ENCODE data around the gene AFMID. TPM values are rescaled to one million over a fixed set of nuclear protein-coding genes. Genes with fewer than 3 reads are reported as not detected.
"Not testable (repeated sequence)": the region's sequence is repeated elsewhere in the genome, so short reads cannot be mapped to it uniquely, and the experiment has no call there.

The AFMID gene
- total and polyA plus RNA-seq, 2 experiments from 2014 or later, result 26.6 to 61.2 TPM

DNA sequence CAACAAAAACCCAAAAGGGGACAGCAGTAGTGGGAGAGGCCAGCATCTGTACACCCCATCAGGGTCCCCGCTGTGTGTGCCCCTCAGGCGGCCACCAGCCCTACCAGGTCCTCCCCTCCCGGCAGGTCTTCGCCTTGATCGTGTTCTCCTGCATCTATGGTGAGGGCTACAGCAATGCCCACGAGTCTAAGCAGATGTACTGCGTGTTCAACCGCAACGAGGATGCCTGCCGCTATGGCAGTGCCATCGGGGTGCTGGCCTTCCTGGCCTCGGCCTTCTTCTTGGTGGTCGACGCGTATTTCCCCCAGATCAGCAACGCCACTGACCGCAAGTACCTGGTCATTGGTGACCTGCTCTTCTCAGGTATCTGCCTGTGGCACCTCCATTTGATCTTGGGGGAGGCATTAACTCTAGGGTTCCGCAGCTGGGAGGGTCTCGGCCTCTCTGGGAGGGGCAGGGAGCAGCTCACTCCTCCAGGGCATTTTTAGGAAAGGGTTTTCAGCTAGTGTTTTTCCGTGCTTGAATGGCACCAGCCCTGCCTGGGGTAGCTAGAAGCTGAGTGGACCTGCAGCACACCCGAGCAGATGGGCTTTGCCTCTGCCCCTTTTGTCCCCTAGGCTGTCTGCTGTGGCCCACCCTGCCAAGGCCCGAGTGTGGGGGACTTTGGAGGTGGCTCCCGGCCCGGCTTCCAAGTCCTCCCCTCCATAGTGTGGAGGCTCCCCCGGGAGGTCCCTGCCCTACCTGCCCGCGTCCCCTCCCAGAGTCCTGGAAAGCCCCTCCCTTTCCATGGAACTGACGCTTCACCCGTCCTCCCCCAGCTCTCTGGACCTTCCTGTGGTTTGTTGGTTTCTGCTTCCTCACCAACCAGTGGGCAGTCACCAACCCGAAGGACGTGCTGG lies 16.2 kb upstream of the AFMID start:
- Histone ChIP-seq H3K79me2 (peaks cover 16% of the 10 kb centered on the region), H3K4me3 (no peak overlapping the region), H3K9me3 (ENCODE audit: low read depth) (no peaks in the 10 kb centered on the region), H3K36me3 (replicated peaks; ENCODE audit: insufficient read depth, low read depth) (no peaks in the 10 kb centered on the region), H3K4me1 (ENCODE audit: insufficient read depth) (peaks cover 20% of the 10 kb centered on the region), H3K9me2 (replicated peaks; ENCODE audit: insufficient read depth) (no peaks in the 10 kb centered on the region), H3K27ac (no peak overlapping the region), H4K20me1 (ENCODE audit: insufficient read depth, poor library complexity, severe bottlenecking) (no peaks in the 10 kb centered on the region), H3K27me3 (no peaks in the 10 kb centered on the region), H2AFZ (no peak overlapping the region), H3K4me2 (no peak overlapping the region)
- DNase-seq (ENCODE audit: low spot score), result no peak
- WGBS (ENCODE audit: low lambda C conversion rate, missing lambda C conversion rate), result 90% methylated on average over 31 of the region's 31 CpGs
- TF ChIP-seq EZH2phosphoT487 (IDR thresholded peaks at IDR 0.05; ENCODE audit: low read depth, severe bottlenecking, unreplicated experiment), result no peak
- TF ChIP-seq, protein P1, sequence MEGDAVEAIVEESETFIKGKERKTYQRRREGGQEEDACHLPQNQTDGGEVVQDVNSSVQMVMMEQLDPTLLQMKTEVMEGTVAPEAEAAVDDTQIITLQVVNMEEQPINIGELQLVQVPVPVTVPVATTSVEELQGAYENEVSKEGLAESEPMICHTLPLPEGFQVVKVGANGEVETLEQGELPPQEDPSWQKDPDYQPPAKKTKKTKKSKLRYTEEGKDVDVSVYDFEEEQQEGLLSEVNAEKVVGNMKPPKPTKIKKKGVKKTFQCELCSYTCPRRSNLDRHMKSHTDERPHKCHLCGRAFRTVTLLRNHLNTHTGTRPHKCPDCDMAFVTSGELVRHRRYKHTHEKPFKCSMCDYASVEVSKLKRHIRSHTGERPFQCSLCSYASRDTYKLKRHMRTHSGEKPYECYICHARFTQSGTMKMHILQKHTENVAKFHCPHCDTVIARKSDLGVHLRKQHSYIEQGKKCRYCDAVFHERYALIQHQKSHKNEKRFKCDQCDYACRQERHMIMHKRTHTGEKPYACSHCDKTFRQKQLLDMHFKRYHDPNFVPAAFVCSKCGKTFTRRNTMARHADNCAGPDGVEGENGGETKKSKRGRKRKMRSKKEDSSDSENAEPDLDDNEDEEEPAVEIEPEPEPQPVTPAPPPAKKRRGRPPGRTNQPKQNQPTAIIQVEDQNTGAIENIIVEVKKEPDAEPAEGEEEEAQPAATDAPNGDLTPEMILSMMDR (IDR thresholded peaks at IDR 0.05; ENCODE audit: poor library complexity), result no peak

DNA sequence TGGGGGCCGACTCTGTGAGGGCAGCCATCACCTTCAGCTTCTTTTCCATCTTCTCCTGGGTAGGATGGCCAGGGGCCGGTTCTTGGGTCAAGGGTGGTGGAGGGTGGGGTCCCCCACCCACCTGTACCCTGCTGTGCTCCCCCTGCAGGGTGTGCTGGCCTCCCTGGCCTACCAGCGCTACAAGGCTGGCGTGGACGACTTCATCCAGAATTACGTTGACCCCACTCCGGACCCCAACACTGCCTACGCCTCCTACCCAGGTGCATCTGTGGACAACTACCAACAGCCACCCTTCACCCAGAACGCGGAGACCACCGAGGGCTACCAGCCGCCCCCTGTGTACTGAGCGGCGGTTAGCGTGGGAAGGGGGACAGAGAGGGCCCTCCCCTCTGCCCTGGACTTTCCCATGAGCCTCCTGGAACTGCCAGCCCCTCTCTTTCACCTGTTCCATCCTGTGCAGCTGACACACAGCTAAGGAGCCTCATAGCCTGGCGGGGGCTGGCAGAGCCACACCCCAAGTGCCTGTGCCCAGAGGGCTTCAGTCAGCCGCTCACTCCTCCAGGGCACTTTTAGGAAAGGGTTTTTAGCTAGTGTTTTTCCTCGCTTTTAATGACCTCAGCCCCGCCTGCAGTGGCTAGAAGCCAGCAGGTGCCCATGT lies 15.4 kb upstream of the AFMID start:
- not testable (repeated sequence) for H3K9me2 ChIP-seq (replicated peaks; ENCODE audit: insufficient read depth); H4K20me1 ChIP-seq (ENCODE audit: insufficient read depth, poor library complexity, severe bottlenecking); DNase-seq (ENCODE audit: low spot score); H3K9me3 ChIP-seq (ENCODE audit: low read depth); H3K27me3 ChIP-seq; H3K36me3 ChIP-seq (replicated peaks; ENCODE audit: insufficient read depth, low read depth); H2AFZ ChIP-seq; H3K4me3 ChIP-seq; H3K4me2 ChIP-seq
- peak overlapping the region; percentile 66 for H3K27ac ChIP-seq
- H3K4me1 ChIP-seq (ENCODE audit: insufficient read depth), result peaks cover 20% of the 10 kb centered on the region
- WGBS (ENCODE audit: low lambda C conversion rate, missing lambda C conversion rate), result 91% methylated on average over 18 of the region's 19 CpGs
- H3K79me2 ChIP-seq, result peaks cover 16% of the 10 kb centered on the region

DNA sequence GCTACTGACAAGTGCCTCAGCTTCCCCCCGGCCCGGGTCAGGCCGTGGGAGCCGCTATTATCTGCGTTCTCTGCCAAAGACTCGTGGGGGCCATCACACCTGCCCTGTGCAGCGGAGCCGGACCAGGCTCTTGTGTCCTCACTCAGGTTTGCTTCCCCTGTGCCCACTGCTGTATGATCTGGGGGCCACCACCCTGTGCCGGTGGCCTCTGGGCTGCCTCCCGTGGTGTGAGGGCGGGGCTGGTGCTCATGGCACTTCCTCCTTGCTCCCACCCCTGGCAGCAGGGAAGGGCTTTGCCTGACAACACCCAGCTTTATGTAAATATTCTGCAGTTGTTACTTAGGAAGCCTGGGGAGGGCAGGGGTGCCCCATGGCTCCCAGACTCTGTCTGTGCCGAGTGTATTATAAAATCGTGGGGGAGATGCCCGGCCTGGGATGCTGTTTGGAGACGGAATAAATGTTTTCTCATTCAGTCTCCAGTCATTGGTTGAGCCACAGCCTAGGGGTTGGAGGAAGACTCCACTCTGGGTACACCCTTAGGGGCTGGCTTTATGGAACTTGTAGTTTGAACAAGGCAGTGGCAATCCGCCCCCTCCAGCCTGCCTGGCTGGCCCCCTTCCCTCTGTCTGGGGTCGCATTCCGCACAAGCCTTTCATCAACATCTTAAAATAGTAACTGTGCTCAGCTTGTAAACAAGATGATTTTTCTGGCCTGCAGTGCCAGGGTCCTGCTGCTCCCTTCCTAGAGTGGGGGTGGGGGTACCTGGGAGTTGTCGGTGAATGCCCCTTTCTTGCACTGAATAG lies 14.7 kb upstream of the AFMID start:
- H3K4me3 ChIP-seq, result no peak overlapping the region
- no peaks in the 10 kb centered on the region for H4K20me1 ChIP-seq (ENCODE audit: insufficient read depth, poor library complexity, severe bottlenecking)
- no peaks in the 10 kb centered on the region for H3K27me3 ChIP-seq
- H3K4me1 ChIP-seq (ENCODE audit: insufficient read depth), result peaks cover 20% of the 10 kb centered on the region
- H3K9me2 ChIP-seq (replicated peaks; ENCODE audit: insufficient read depth), result no peaks in the 10 kb centered on the region
- H3K27ac ChIP-seq, result peak overlapping the region; percentile 66
- no peaks in the 10 kb centered on the region for H3K9me3 ChIP-seq (ENCODE audit: low read depth)
- no peak for DNase-seq (ENCODE audit: low spot score)
- H3K36me3 ChIP-seq (replicated peaks; ENCODE audit: insufficient read depth, low read depth), result no peaks in the 10 kb centered on the region
- TF ChIP-seq EZH2 (IDR thresholded peaks at IDR 0.05; ENCODE audit: borderline replicate concordance) (no peak), EZH2phosphoT487 (IDR thresholded peaks at IDR 0.05; ENCODE audit: low read depth, severe bottlenecking, unreplicated experiment) (no peak)
- TF ChIP-seq, protein P1 (IDR thresholded peaks at IDR 0.05; ENCODE audit: poor library complexity), result no peak
- H3K79me2 ChIP-seq, result peaks cover 16% of the 10 kb centered on the region
- WGBS (ENCODE audit: low lambda C conversion rate, missing lambda C conversion rate), result 66% methylated on average over 19 of the region's 19 CpGs
- no peak overlapping the region for H2AFZ ChIP-seq
- peak overlapping the region; percentile 16 for H3K4me2 ChIP-seq
